ENCODE results near the gene ZNF547.

The ZNF547 gene

GRCh38 chr19:57362997-57363687, at the start of gene ZNF547, which contains the start of gene TRAPPC2B:
ZNF547 (plus strand) TSS chr19:57363551; CDS start chr19:57368556, 5,005 bp downstream.
TRAPPC2B (plus strand) TSS chr19:57363551; CDS start chr19:57364834, 1,283 bp downstream.
- peak; percentile 99 for DNase-seq (ENCODE audit: low read depth)

GRCh38 chr19:57314146-57314545, 49.2 kb upstream of the ZNF547 start:
- DNase-seq (ENCODE audit: low read depth): no peak

GRCh38 chr19:57317503-57317902, 45.8 kb upstream of the ZNF547 start:
- no peak for DNase-seq (ENCODE audit: low read depth)

GRCh38 chr19:57319869-57320179, 43.5 kb upstream of the ZNF547 start:
- DNase-seq (ENCODE audit: low read depth): no peak

- DNase-seq (ENCODE audit: low read depth): peak; percentile 79
Measured at GRCh38 chr19:57320180-57321084, 42.9 kb upstream of the ZNF547 start, which contains the start of gene ZNF543. ZNF543 (plus strand) TSS chr19:57320472; CDS start chr19:57320854, 382 bp downstream.

- DNase-seq (ENCODE audit: low read depth): no peak
Measured at GRCh38 chr19:57321116-57321515, 42.2 kb upstream of the ZNF547 start.

GRCh38 chr19:57321751-57322150, 41.6 kb upstream of the ZNF547 start:
- no peak for DNase-seq (ENCODE audit: low read depth)

- DNase-seq (ENCODE audit: low read depth): no peak
Measured at GRCh38 chr19:57324992-57325391, 38.4 kb upstream of the ZNF547 start.

GRCh38 chr19:57327993-57328392, 35.4 kb upstream of the ZNF547 start:
- no peak for DNase-seq (ENCODE audit: low read depth)

- DNase-seq (ENCODE audit: low read depth): no peak
Measured at GRCh38 chr19:57334191-57334590, 29.2 kb upstream of the ZNF547 start.

GRCh38 chr19:57338877-57339276, 24.5 kb upstream of the ZNF547 start:
- DNase-seq (ENCODE audit: low read depth): no peak

- DNase-seq (ENCODE audit: low read depth): no peak
Measured at GRCh38 chr19:57342582-57342981, 20.8 kb upstream of the ZNF547 start.

GRCh38 chr19:57348136-57348535, 15.2 kb upstream of the ZNF547 start:
- peak; percentile 10 for DNase-seq (ENCODE audit: low read depth)

- peak; percentile 80 for DNase-seq (ENCODE audit: low read depth)
Measured at GRCh38 chr19:57350877-57351805, 12.2 kb upstream of the ZNF547 start, which contains the start of gene ZNF304. ZNF304 (plus strand) TSS chr19:57351271; CDS start chr19:57351665, 394 bp downstream.

GRCh38 chr19:57351867-57352266, 11.5 kb upstream of the ZNF547 start:
- no peak for DNase-seq (ENCODE audit: low read depth)

- DNase-seq (ENCODE audit: low read depth): no peak
Measured at GRCh38 chr19:57355916-57356315, 7.4 kb upstream of the ZNF547 start.

- no peak for DNase-seq (ENCODE audit: low read depth)
Measured at GRCh38 chr19:57357406-57357805, 5.9 kb upstream of the ZNF547 start.

GRCh38 chr19:57359300-57359699, 4.1 kb upstream of the ZNF547 start:
- DNase-seq (ENCODE audit: low read depth): no peak

- no peak for DNase-seq (ENCODE audit: low read depth)
Measured at GRCh38 chr19:57362419-57362818, 932 bp upstream of the ZNF547 start.

- no peak for DNase-seq (ENCODE audit: low read depth)
Measured at GRCh38 chr19:57363688-57364181, 384 bp downstream of the ZNF547 start.

- no peak for DNase-seq (ENCODE audit: low read depth)
Measured at GRCh38 chr19:57366776-57367175, 3.4 kb downstream of the ZNF547 start.

- no peak for DNase-seq (ENCODE audit: low read depth)
Measured at GRCh38 chr19:57374179-57374578, 10.8 kb downstream of the ZNF547 start.
